Measurements from ENCODE around the gene SSC5D.
A peak's percentile ranks its signal among the peaks of the same experiment; 100 is the strongest.
"Not testable (repeated sequence)": the region's sequence is repeated elsewhere in the genome, so short reads cannot be mapped to it uniquely, and the experiment has no call there.

SSC5D gene

GRCh38 chr19:55488986-55489710, 912 bp downstream of the SSC5D start:
- DNase-seq = no peak

- no peak for DNase-seq
Observed at GRCh38 chr19:55489711-55490477, 1.7 kb downstream of the SSC5D start.

- DNase-seq = no peak
Observed at GRCh38 chr19:55490478-55491432, 2.5 kb downstream of the SSC5D start.

- no peak for DNase-seq
Observed at GRCh38 chr19:55491546-55492360, 3.5 kb downstream of the SSC5D start.

- DNase-seq = no peak
Observed at GRCh38 chr19:55492362-55492944, 4.2 kb downstream of the SSC5D start.

GRCh38 chr19:55493052-55493644, 4.9 kb downstream of the SSC5D start:
- no peak for DNase-seq

- no peak for DNase-seq
Observed at GRCh38 chr19:55493645-55494171, 5.5 kb downstream of the SSC5D start.

GRCh38 chr19:55494172-55494761, 6.0 kb downstream of the SSC5D start:
- no peak for DNase-seq

- no peak for DNase-seq
Observed at GRCh38 chr19:55495646-55496349, 7.6 kb downstream of the SSC5D start.

- not testable (repeated sequence) for DNase-seq
Observed at GRCh38 chr19:55496820-55497219, 8.6 kb downstream of the SSC5D start.

- DNase-seq = no peak
Observed at GRCh38 chr19:55497763-55498162, 9.5 kb downstream of the SSC5D start.

GRCh38 chr19:55498246-55498840, 10.1 kb downstream of the SSC5D start:
- DNase-seq = no peak

- DNase-seq = no peak
Observed at GRCh38 chr19:55500368-55500952, 12.2 kb downstream of the SSC5D start.

- DNase-seq = no peak
Observed at GRCh38 chr19:55502197-55502952, 14.1 kb downstream of the SSC5D start.

GRCh38 chr19:55503157-55503501, 14.9 kb downstream of the SSC5D start:
- DNase-seq = no peak

GRCh38 chr19:55503502-55504251, 15.4 kb downstream of the SSC5D start:
- peak; percentile 64 for DNase-seq

- DNase-seq = no peak
Observed at GRCh38 chr19:55504252-55504603, 16.0 kb downstream of the SSC5D start.

- no peak for DNase-seq
Observed at GRCh38 chr19:55504981-55505380, 16.7 kb downstream of the SSC5D start.

Data from amniotic stem cell (primary cell).